OCI-LY7 (cell line): ENCODE measurements around the gene GALNT6. TPM values are rescaled to one million over a fixed set of nuclear protein-coding genes. Genes with fewer than 3 reads are reported as not detected.

Source experiments
- BruUV-seq: library from RNA; stranded (reverse); fragments of 400-500 nt; replicated peaks from 2 replicates; lab custom pipeline; 2021; lab: Mats Ljungman, UMichigan
- CTCF ChIA-PET: fragments of 300-600 bp; sonication (Branson Sonifier 250); formaldehyde crosslinking; loops from one replicate; lab custom pipeline; 2022; ENCODE audit warnings: antibody characterized with exemption; ENCODE audit not compliant: unreplicated experiment; lab: Charles Lee
- POLR2A ChIA-PET: fragments of 300-600 bp; sonication (Branson Sonifier 250); formaldehyde crosslinking; loops from one replicate; lab custom pipeline; 2022; ENCODE audit warnings: antibody characterized with exemption; lab: Charles Lee
- DNase-seq: peaks from one replicate; pipeline ENCODE4 v3.0.0-alpha.2; 2015; ENCODE audit warnings: low spot score
- H2AFZ ChIP-seq: fragments of 200-600 bp; sonication (generic), shearing (Covaris generic); 2 replicates; pipeline ENCODE4 v1.6.1; 2014; ENCODE audit warnings: mild to moderate bottlenecking, antibody characterized with exemption, low read length, moderate library complexity
- H3K27ac ChIP-seq: fragments of 200-600 bp; sonication (generic); 2 replicates; pipeline ENCODE4 v1.5.1; 2014; ENCODE audit warnings: mixed run types, low read depth, mild to moderate bottlenecking, moderate library complexity, low read length, inconsistent platforms; ENCODE audit not compliant: poor library complexity, severe bottlenecking
- H3K36me3 ChIP-seq: fragments of 200-600 bp; sonication (generic); 2 replicates; pipeline ENCODE4 v1.6.1; 2014; ENCODE audit warnings: mild to moderate bottlenecking, antibody characterized with exemption, low read length, moderate library complexity, mixed read lengths; ENCODE audit not compliant: insufficient read depth
- H3K4me1 ChIP-seq: fragments of 200-600 bp; sonication (generic); 2 replicates; pipeline ENCODE4 v1.5.1; 2014; ENCODE audit warnings: mild to moderate bottlenecking, low read length; ENCODE audit not compliant: insufficient read depth, poor library complexity, severe bottlenecking
- H3K4me2 ChIP-seq: fragments of 200-600 bp; sonication (generic); 2 replicates; pipeline ENCODE4 v1.6.1; 2014; ENCODE audit warnings: mild to moderate bottlenecking, low read length
- H3K4me3 ChIP-seq: fragments of 200-600 bp; sonication (generic); 2 replicates; pipeline ENCODE4 v1.5.1; 2014; ENCODE audit warnings: mild to moderate bottlenecking, low read depth, low read length; ENCODE audit not compliant: poor library complexity, severe bottlenecking
- H3K79me2 ChIP-seq: fragments of 200-600 bp; sonication (generic); 2 replicates; pipeline ENCODE4 v1.6.1; 2016; ENCODE audit warnings: low read depth, mild to moderate bottlenecking, low read length, moderate library complexity, mixed read lengths; ENCODE audit not compliant: insufficient read depth
- H3K9me2 ChIP-seq: fragments of 200-600 bp; sonication (generic); 2 replicates; pipeline ENCODE4 v1.6.1; 2016; ENCODE audit warnings: mild to moderate bottlenecking, low read length, mixed read lengths; ENCODE audit not compliant: insufficient read depth
- H3K9me3 ChIP-seq: fragments of 200-600 bp; sonication (generic); 2 replicates; pipeline ENCODE4 v1.6.1; 2014; ENCODE audit warnings: mild to moderate bottlenecking, mixed run types, low read length, mixed read lengths
- H4K20me1 ChIP-seq: fragments of 200-600 bp; sonication (generic); 2 replicates; pipeline ENCODE4 v1.6.1; 2014; ENCODE audit warnings: mild to moderate bottlenecking, antibody characterized with exemption, low read length, moderate library complexity, mixed read lengths; ENCODE audit not compliant: insufficient read depth
- CTCF ChIP-seq: fragments of 200-600 bp; sonication (generic); conservative IDR thresholded peaks from 2 replicates; pipeline ENCODE4 v1.5.1; 2014; ENCODE audit warnings: mild to moderate bottlenecking, antibody characterized with exemption, low read length, moderate library complexity, mixed read lengths
- EZH2phosphoT487 ChIP-seq: fragments of 200-600 bp; sonication (generic); IDR thresholded peaks from 2 replicates; pipeline ENCODE4 v1.6.1; 2018; ENCODE audit warnings: low read depth, borderline replicate concordance, mild to moderate bottlenecking, mixed run types, antibody characterized with exemption, low read length, moderate library complexity, mixed read lengths
- intact Hi-C: fragments of 100-400 bp; cut with micrococcal nuclease; formaldehyde crosslinking; loops from one replicate; pipeline ENCODE4 v1.10.0; 2022; ENCODE audit not compliant: unreplicated experiment
- total RNA-seq, 2 experiments: library from RNA; depleted of rRNA in 1 of 2; stranded (reverse); fragments of >200 nt in 1 of 2; shearing (Covaris generic) in 1 of 2; gene quantifications; 2 replicates each; pipeline ENCODE4 v1.2.3, GENCODE V29; 2014 to 2022

GALNT6 gene
- total RNA-seq, 2 experiments from 2014 or later, result 1.4 to 4.8 TPM

- H3K27ac ChIP-seq, result no peak overlapping the region
- ChIA-PET CTCF (no interaction called here), POLR2A (no interaction called here)
- H3K36me3 ChIP-seq, result no peaks in the 10 kb centered on the region
- no TSS peak for BruUV-seq
- H3K4me1 ChIP-seq, result no peaks in the 10 kb centered on the region
- intact Hi-C loops, result no loop called here
- TF ChIP-seq EZH2phosphoT487, result no peak
- TF ChIP-seq CTCF, result no peak
- H3K9me3 ChIP-seq, result no peaks in the 10 kb centered on the region
- no peaks in the 10 kb centered on the region for H4K20me1 ChIP-seq
- no peaks in the 10 kb centered on the region for H3K79me2 ChIP-seq
- H3K4me2 ChIP-seq, result no peak overlapping the region
- H3K9me2 ChIP-seq, result no peaks in the 10 kb centered on the region
- H2AFZ ChIP-seq, result no peak overlapping the region
- H3K4me3 ChIP-seq, result no peak overlapping the region
- no peak for DNase-seq
Measured at GRCh38 chr12:51401020-51401419, 9.8 kb upstream of the GALNT6 start.

GRCh38 chr12:51399891-51400290, 8.7 kb upstream of the GALNT6 start:
- intact Hi-C loops, result no loop called here
- ChIA-PET CTCF (no interaction called here), POLR2A (interaction anchor here (0.7 kb wide), 1 partner anchor 89 kb away, joined by 4 read pairs; no protein-coding TSS in a partner anchor)
- Histone ChIP-seq H3K9me3 (no peaks in the 10 kb centered on the region), H3K4me2 (no peak overlapping the region), H3K36me3 (no peaks in the 10 kb centered on the region), H3K4me1 (no peaks in the 10 kb centered on the region), H2AFZ (no peak overlapping the region), H3K4me3 (no peak overlapping the region), H3K27ac (no peak overlapping the region), H4K20me1 (no peaks in the 10 kb centered on the region), H3K9me2 (no peaks in the 10 kb centered on the region), H3K79me2 (no peaks in the 10 kb centered on the region)
- no peak for TF ChIP-seq CTCF
- no peak for TF ChIP-seq EZH2phosphoT487
- BruUV-seq, result no TSS peak
- DNase-seq, result no peak

- Histone ChIP-seq H3K4me3 (no peak overlapping the region), H3K9me2 (no peaks in the 10 kb centered on the region), H3K79me2 (no peaks in the 10 kb centered on the region), H3K4me1 (no peaks in the 10 kb centered on the region), H3K9me3 (no peaks in the 10 kb centered on the region), H2AFZ (no peak overlapping the region), H3K4me2 (no peak overlapping the region), H3K36me3 (no peaks in the 10 kb centered on the region), H4K20me1 (no peaks in the 10 kb centered on the region), H3K27ac (no peak overlapping the region)
- TF ChIP-seq CTCF, result no peak
- ChIA-PET CTCF (no interaction called here), POLR2A (no interaction called here)
- BruUV-seq, result no TSS peak
- intact Hi-C loops, result no loop called here
- DNase-seq, result no peak
Measured at GRCh38 chr12:51397670-51398069, 6.5 kb upstream of the GALNT6 start.
